DMS153 (cell line): ENCODE data around the gene DRP2.
"Not testable (repeated sequence)": the region's sequence is repeated elsewhere in the genome, so short reads cannot be mapped to it uniquely, and the experiment has no call there.

Source experiments
- DNase-seq: peaks from one replicate; lab custom pipeline; 2025; lab: John Stamatoyannopoulos, UW

DRP2 gene

GRCh38 chrX:101219116-101219863 is at the start of gene DRP2:
TSS of gene DRP2 (plus strand) at chrX:101219786. CDS start at chrX:101231648, 11,862 bp downstream.
- no peak for DNase-seq

DNA sequence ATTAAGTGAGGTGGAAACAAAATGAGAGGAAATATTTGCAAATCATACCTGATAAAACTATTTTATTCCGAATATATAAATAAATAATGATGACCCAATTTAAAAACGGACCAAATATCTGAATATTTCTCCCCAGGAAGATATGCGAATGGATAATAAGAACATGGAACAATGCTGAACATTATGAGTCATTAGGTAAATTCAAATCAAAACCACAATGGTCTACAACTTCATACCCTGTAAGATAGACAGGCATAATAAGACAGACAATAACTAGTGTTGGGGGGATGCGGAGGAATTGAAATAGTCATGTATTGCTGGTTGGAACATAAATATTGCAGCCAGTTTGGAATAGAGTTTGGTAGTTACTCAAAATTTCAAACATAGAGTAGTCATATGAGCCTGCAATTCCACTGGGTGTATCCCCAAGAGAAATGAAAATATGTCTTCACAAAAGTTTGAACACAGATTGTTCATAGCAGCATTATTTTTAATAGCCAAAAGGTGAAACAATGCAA is 47.6 kb upstream of the DRP2 start:
- no peak for DNase-seq

- DNase-seq = no peak
These were observed 43.1 kb upstream of the DRP2 start for GRCh38 chrX:101176439-101176838.

GRCh38 chrX:101184876-101185275 is 34.7 kb upstream of the DRP2 start:
- DNase-seq = not testable (repeated sequence)

- not testable (repeated sequence) for DNase-seq
These were observed 31.6 kb upstream of the DRP2 start for GRCh38 chrX:101187961-101188360.

DNA sequence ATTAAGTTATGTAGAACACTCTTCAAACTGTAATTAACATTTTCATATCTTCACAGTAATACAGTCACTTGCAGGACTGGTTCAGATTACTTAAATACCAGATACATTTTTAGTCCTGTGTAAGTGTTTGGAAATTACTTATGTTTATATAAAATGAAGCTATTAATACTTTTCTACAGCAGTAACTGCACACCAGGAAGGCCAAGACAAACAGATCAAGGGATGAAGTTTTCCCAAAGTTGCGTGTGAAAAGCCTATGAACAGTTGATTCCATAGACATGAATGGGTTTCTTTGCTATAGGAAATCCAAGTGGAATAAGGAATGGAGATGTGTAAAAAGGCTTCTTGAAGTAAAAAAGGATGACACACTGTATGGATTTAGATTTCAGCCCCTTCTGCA is 28.9 kb upstream of the DRP2 start:
- DNase-seq = no peak

GRCh38 chrX:101191217-101191750 is 28.3 kb upstream of the DRP2 start:
- DNase-seq = no peak

DNA sequence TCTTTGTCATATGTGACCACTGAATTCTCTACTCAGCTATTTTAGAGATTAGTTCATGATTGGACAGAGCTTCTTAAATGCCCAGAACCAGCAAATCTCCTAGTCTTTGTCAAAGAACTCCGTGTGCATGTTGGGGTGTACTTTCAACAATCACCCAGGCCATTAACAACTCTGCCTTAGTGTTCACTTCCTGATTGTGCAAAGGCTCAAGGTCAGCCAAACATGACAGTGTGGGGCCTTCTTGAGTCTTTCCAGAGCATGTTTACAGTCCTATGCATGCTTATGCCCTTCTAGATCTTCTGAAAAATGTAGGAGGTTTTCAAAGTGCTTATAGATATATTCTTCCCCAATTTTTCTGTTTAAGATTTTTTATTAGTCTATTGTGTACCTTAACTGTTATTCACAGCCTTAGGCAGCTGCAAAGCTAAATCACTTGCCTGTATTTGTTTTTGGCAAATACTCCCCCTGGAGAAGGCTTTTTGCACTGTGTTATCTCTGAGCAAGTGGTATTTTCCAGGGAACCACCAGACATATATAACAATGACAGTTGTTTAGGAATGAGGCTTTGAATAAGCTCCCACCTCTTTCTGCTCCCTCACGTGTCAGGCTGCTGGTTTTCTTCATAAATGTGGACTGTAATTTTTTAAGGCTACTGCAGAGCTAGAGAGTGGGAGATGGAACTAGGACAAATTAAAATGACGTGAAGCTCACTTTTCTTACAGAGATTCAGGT is 24.0 kb upstream of the DRP2 start:
- no peak for DNase-seq

DNA sequence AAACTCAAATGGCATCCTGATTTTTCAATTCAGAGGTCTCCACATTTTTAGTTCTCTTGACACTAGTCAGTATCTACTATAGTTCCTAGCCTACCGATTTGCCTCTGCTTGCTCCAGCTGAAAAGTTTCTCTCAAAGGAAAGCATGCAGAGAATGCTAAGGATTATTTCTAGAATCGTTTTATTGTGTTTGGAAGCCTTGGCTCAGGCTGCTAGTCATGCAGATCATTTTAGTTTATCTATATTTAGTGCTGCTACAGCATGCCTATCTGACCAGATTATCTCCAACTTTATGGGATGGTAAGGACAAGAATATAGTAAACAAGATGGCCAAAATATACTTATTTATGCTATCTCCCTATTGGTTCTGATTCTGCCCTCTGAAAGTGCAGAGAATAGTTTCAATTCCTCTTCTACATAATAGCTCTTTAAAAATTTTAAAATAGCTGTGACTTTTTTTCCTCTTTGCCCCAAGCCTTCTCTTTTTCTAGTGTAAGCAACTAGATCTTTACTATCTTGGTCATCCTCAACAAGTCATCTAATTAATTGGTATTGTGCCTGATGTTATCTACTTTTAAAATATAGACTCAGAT is 15.7 kb upstream of the DRP2 start:
- no peak for DNase-seq

DNA sequence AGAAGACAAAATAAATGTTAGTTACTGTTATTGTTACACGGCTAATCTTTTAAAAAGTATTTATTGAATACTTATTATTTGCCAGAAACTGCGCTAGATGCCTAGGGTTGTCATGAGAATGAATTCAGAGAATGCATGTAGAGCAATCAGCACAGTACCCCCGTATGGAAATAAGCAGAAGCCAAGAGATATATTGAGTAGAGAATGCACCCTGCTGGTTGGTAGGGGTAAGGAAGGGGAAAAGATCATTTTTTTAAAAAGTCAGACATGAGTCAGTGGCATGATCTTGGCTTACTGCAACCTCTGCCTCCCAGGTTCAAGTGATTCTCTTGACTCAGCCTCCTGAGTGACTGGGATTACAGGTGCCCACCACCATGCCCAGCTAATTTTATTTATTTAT is 13.1 kb upstream of the DRP2 start:
- no peak for DNase-seq

- no peak for DNase-seq
These were observed 11.3 kb upstream of the DRP2 start for GRCh38 chrX:101208152-101208905.

DNA sequence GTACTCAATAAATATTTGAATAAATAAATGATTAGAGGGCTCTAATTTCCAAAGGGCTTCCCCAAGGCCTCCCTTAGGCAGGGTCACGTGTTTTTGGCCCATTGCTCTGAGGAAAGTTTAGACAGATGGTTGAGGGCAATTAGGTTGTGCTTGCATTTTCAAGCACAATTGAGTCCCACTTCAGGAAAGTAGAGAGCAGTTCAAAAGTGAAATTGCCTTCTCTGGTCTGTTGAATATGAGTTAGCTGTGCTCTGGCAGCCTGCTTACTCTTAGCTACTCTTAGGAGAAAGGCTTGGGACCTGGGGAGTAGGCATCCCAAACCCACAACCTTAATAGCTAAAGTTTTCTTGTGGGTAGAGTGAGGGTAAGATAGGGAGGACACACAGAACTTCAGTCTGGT is 9.0 kb upstream of the DRP2 start:
- no peak for DNase-seq

GRCh38 chrX:101217689-101218088 is 1.9 kb upstream of the DRP2 start:
- DNase-seq = no peak

DNA sequence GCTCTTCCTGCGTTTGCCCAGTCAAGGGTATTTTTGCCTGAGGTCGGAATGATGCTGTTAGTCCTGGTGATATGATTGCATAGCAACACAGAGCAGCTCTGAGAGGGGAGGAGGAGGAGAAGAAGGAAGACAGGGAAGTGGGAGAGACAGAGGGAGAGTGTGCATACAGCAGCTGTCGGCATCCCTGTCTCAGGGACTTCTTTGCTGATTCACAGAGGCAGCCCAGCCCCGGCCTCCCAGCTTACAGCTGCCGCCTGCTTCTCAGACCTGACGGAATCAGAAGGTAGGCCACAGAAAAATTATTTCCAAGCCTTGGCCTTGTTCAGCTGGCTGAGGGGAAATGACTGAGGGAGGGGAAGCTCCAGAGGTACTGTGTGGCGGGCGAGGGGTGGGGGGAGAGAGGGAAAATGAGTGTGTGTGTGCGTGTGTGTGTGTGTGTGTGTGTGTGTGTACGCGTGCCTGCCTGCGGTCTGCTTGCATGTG is 319 bp downstream of the DRP2 start:
- DNase-seq = no peak

GRCh38 chrX:101220662-101221260 is 1.2 kb downstream of the DRP2 start:
- no peak for DNase-seq

GRCh38 chrX:101223226-101223625 is 3.6 kb downstream of the DRP2 start:
- DNase-seq = no peak

DNA sequence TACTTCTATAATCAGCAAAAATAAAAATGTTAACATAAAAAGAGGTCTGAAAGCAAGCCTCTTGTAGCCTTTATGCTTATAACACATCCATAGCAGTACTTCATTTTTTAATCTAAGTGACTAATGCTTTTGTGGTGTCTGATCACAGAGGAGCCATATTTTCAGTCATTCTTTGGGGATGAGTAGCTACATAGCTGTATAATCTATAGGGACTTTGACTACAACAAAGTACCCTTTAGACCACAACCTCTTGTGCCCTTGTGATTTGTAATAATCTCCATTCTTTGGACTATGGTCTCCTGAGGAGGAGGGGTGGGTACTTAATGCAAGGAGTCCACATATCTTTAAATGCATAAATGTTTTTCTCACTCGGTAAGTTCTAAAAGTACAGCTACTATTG is 9.6 kb downstream of the DRP2 start:
- DNase-seq = no peak

GRCh38 chrX:101230636-101231035 is 11.1 kb downstream of the DRP2 start:
- DNase-seq = no peak

GRCh38 chrX:101231080-101231479 is 11.5 kb downstream of the DRP2 start:
- no peak for DNase-seq

GRCh38 chrX:101232316-101232715 is 12.7 kb downstream of the DRP2 start:
- no peak for DNase-seq

- no peak for DNase-seq
These were observed 17.5 kb downstream of the DRP2 start for GRCh38 chrX:101237041-101237440.
